Thyroid gland (tissue), 4 donors: Measurements from ENCODE around the gene LRRFIP1. TPM values are rescaled to one million over a fixed set of nuclear protein-coding genes. Genes with fewer than 3 reads are reported as not detected.

Source experiments
- DNase-seq, 2 donors: peaks; one replicate each; pipeline ENCODE4 v3.0.0-alpha.2; 2019
- H3K27ac ChIP-seq, 3 donors: fragments of 200-600 bp; sonication (generic); 1 replicate in 2 of 3; 2 replicates in 1 of 3; pipeline ENCODE4 v1.5.1; 2016 to 2019; ENCODE audit warnings: mild to moderate bottlenecking in 1 of 3, moderate library complexity in 1 of 3
- H3K27me3 ChIP-seq: fragments of 200-600 bp; sonication (generic); one replicate; pipeline ENCODE4 v1.5.1; 2019
- H3K36me3 ChIP-seq, 2 donors: fragments of 200-600 bp; sonication (generic); one replicate each; pipeline ENCODE4 v1.5.1; 2016 to 2019
- H3K4me1 ChIP-seq, 2 donors: fragments of 200-600 bp; sonication (generic); one replicate each; pipeline ENCODE4 v1.5.1; 2017 to 2019
- H3K4me3 ChIP-seq, 3 donors: fragments of 200-600 bp; sonication (generic); replicated peaks in 1 of 3; 1 replicate in 2 of 3; 2 replicates in 1 of 3; pipeline ENCODE4 v1.5.1; 2016; ENCODE audit warnings: mild to moderate bottlenecking in 1 of 3
- H3K9me3 ChIP-seq: fragments of 200-600 bp; sonication (generic); one replicate; pipeline ENCODE4 v1.5.1; 2017
- POLR2A ChIP-seq, 2 donors: fragments of 450-650 bp; IDR thresholded peaks; one replicate each; pipeline ENCODE4 v1.6.1; 2017; ENCODE audit warnings: antibody characterized with exemption in 2 of 2, mild to moderate bottlenecking in 2 of 2, moderate library complexity in 1 of 2
- WGBS, 2 donors: methylation state at CpG; one replicate each; pipeline ENCODE4 v1.1.5; 2017; 5-methylcytosine and 5-hydroxymethylcytosine counted together
- intact Hi-C: fragments of 100-400 bp; cut with DNase I; formaldehyde crosslinking; loops from one replicate; pipeline ENCODE4 v1.15.1; 2023
- total RNA-seq, 4 donors: library from RNA; depleted of rRNA; stranded (reverse); fragments of >200 nt; gene quantifications; one replicate each; pipeline ENCODE4 v1.2.3, GENCODE V29; 2016
- TF ChIP-seq, protein P1 (sequence below), 6 experiments: fragments of 200-600 bp in 3 of 6; fragments of 450-650 bp in 3 of 6; sonication (generic) in 3 of 6; IDR thresholded peaks; one replicate each; pipeline ENCODE4 v1.5.1; 2016 to 2019; ENCODE audit warnings: antibody characterized with exemption in 6 of 6, mild to moderate bottlenecking in 2 of 6, inconsistent platforms in 1 of 6, moderate library complexity in 1 of 6

Gene LRRFIP1
- total RNA-seq, 4 donors from 2014 or later, result 76.1 to 113 (median 96.6) TPM

DNA sequence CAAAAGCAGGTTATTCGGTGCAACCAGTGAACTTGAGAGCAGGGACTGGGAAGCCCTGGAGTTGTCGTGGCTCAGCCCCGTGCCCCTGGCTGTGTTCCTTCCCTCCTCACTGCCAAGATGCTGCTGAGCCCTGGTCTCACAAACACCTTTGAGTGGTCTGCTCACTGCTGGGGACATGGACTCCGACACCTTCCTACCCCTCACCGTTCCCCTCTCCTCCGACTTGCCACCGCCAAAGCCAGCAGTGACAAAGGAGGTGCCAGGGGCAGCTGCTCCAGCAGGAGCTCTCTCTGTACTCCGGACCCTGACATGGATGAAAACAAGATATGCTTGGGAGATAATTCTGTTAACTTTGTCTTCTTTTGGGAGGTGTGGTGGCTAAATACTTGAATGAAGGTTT lies 17.9 kb downstream of the LRRFIP1 start:
- no peak for DNase-seq
- peaks cover 11 to 16% of the 10 kb centered on the region in 2 donors for H3K4me1 ChIP-seq
- no peak for TF ChIP-seq POLR2A (IDR thresholded peaks at IDR 0.05)
- TF ChIP-seq, protein P1, sequence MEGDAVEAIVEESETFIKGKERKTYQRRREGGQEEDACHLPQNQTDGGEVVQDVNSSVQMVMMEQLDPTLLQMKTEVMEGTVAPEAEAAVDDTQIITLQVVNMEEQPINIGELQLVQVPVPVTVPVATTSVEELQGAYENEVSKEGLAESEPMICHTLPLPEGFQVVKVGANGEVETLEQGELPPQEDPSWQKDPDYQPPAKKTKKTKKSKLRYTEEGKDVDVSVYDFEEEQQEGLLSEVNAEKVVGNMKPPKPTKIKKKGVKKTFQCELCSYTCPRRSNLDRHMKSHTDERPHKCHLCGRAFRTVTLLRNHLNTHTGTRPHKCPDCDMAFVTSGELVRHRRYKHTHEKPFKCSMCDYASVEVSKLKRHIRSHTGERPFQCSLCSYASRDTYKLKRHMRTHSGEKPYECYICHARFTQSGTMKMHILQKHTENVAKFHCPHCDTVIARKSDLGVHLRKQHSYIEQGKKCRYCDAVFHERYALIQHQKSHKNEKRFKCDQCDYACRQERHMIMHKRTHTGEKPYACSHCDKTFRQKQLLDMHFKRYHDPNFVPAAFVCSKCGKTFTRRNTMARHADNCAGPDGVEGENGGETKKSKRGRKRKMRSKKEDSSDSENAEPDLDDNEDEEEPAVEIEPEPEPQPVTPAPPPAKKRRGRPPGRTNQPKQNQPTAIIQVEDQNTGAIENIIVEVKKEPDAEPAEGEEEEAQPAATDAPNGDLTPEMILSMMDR (IDR thresholded peaks at IDR 0.05), result no peak
- H3K27me3 ChIP-seq, result no peaks in the 10 kb centered on the region
- H3K4me3 ChIP-seq, result no peak overlapping the region
- H3K9me3 ChIP-seq, result no peaks in the 10 kb centered on the region
- intact Hi-C loops, result no loop called here
- 95 to 97% methylated on average over 8 of the region's 8 CpGs for WGBS, 2 donors
- H3K27ac ChIP-seq, result no peak overlapping the region
- H3K36me3 ChIP-seq, result no peaks in the 10 kb centered on the region

DNA sequence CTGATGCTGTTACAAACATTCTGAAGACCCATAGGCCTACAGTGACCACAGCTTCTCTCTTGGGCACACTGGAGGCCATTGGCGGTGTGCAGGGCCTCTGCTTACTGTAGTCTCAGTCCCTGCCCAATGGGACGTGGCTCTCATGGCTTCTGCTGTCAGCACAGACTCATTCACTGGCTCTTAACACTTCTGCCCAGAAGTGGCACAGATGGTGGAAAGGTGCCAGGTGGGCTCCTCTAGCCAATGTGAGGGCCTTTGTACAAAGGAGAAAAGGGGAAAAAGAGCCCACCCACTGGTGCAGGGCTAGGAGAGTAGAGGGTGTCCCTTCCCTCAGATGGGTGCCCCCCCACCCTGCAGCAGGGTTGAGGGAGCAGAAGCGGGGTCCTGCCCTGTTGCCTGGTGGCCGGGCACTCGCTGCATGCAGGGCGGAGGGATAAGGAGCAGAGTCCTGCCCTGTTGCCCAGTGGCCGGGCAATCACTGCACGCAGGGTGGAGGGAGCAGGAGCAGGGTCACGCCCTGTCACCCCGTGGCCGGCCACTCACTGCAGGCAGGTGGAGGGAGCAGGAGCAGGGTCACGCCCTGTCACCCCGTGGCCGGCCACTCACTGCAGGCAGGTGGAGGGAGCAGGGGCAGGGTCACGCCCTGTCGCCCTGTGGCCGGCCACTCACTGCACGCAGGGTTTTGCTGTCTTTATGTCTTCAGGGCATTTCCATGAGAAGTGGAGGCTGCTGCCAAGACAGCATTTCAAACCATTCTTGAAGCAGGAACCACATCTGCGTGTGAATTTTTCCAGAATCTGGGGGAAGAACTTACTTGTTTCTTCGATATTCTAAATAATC lies 20.0 kb downstream of the LRRFIP1 start:
- Histone ChIP-seq H3K27ac (peak overlapping the region in 1 of 3 donors; percentile 24), H3K9me3 (no peaks in the 10 kb centered on the region), H3K4me1 (peaks cover 11 to 20% of the 10 kb centered on the region in 2 donors), H3K4me3 (no peak overlapping the region), H3K36me3 (no peaks in the 10 kb centered on the region), H3K27me3 (no peaks in the 10 kb centered on the region)
- 61 to 73% methylated on average over 10 to 11 of the region's 20 CpGs for WGBS, 2 donors
- intact Hi-C loops, result no loop called here
- TF ChIP-seq POLR2A (IDR thresholded peaks at IDR 0.05), result no peak
- TF ChIP-seq, protein P1 (IDR thresholded peaks at IDR 0.05), result no peak
- peak; percentile 58 to 69 for DNase-seq

DNA sequence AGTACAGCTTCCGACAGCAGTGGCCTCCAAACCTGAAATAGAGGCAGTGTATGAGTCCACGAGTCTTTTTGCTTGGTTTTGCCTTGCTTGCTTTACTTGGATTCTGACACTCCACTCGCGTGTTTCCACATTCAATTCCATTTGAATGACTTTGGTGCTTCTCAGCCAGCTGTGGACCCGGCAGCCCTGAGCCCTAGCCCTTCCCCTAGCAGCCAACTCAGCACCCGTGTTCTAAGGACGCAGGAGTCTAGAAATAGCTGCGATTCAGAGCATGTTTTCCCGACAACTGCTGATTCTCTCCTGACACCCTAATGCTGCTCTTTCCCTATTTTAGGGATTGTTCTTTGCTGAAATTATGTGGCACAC lies 20.6 kb downstream of the LRRFIP1 start:
- no peak for DNase-seq
- TF ChIP-seq POLR2A (IDR thresholded peaks at IDR 0.05), result no peak
- TF ChIP-seq, protein P1 (IDR thresholded peaks at IDR 0.05), result no peak
- Histone ChIP-seq H3K27me3 (no peaks in the 10 kb centered on the region), H3K9me3 (no peaks in the 10 kb centered on the region), H3K4me1 (peaks cover 11 to 20% of the 10 kb centered on the region in 2 donors), H3K36me3 (no peaks in the 10 kb centered on the region), H3K27ac (peak overlapping the region in 1 of 3 donors; percentile 24), H3K4me3 (no peak overlapping the region)
- 80 to 86% methylated on average over 9 of the region's 9 CpGs for WGBS, 2 donors
- intact Hi-C loops, result no loop called here

DNA sequence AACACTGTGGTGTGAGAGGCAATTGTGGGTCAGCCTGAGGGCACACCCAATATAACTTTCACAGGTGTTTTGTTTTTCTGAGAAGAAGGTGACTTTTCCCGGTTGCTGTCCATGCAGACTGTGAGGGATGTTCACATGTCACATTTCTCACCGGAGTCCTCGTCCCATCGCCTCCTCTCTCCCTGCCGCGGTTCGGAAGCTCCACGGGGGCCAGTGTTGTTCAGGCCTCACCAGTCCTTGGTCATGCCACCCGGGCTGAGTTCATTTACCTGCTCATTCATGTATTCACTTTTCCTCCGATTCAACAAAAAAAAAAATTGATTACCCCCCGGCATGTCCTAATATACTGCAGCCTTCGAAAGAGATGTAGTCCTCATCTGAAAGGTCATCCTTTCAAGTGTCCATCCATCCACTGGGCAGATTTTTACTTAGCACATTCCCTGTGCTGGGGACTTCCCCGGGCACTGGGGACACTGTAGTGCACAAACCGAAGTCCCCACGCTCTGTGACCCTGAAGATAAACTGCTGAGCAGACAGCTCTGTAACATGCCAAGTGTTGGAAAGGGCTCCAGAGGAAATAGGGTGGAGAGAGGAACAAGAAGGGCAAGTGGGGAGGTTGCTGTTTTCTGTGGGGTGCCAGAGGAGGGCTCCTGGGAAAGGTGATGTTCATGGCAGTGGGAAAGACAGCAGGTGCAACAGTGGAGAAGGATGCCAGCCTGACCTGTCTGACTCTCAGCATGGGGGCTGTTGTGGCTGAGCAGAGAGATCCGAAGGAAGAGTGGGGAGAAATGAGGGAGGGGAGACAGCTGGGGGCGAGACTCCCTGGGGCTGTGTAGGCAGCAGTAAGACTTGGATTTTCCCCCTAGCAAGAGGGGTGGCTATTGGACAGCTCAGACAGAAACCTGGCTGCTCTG lies 22.4 kb downstream of the LRRFIP1 start:
- H3K36me3 ChIP-seq, result no peaks in the 10 kb centered on the region
- TF ChIP-seq POLR2A (IDR thresholded peaks at IDR 0.05), result no peak
- TF ChIP-seq, protein P1 (IDR thresholded peaks at IDR 0.05), result no peak
- no peaks in the 10 kb centered on the region for H3K9me3 ChIP-seq
- peaks cover 11 to 20% of the 10 kb centered on the region in 2 donors for H3K4me1 ChIP-seq
- 91 to 95% methylated on average over 17 of the region's 17 CpGs for WGBS, 2 donors
- H3K27me3 ChIP-seq, result no peaks in the 10 kb centered on the region
- no peak overlapping the region for H3K27ac ChIP-seq
- no peak for DNase-seq
- intact Hi-C loops, result no loop called here
- H3K4me3 ChIP-seq, result no peak overlapping the region
